NOMO-1 treated with DMSO at 0.1 percent for 48 hours (cell line): ENCODE results near the gene NKX6-2.

Experiments
- DNase-seq: peaks from one replicate; lab custom pipeline; 2025; ENCODE audit not compliant: unreplicated experiment; lab: John Stamatoyannopoulos, UW

The NKX6-2 gene

DNA sequence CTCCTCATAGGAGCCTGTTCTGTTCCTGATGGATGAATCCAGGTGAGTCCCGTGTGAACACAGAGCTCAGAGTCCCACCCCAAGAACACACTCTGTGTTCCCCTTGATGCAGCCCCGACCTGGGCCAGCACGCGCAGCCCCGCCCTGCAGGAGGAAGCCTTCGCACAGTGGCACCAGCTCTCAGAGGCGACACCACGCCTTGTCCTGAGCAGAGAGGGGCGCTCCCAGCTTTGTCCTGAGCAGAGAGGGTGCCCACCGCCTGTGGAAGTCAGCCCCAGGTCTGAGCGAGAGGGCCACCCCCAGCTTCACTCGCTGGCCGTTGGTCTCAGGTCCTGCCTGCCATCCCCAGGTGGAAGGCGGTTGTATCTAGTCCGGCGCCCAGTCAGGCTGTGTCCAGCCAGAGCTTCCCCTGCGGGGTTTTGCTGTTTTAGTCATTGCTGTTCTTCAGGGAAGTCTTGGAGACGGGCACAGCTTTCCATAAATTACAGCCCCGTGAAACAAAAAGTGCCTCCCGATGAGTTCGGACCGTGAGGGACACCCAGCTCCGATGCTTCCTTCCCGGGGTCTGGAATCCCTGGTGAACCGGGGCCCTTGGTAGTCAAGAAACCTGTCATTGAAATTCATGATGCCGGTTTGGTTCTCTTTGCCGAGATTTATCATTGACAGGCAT lies 43.6 kb downstream of the NKX6-2 start:
- no peak for DNase-seq

GRCh38 chr10:132740588-132740987 lies 45.4 kb downstream of the NKX6-2 start:
- DNase-seq, result no peak

- no peak for DNase-seq
Measured at GRCh38 chr10:132739225-132739613, 46.7 kb downstream of the NKX6-2 start.

DNA sequence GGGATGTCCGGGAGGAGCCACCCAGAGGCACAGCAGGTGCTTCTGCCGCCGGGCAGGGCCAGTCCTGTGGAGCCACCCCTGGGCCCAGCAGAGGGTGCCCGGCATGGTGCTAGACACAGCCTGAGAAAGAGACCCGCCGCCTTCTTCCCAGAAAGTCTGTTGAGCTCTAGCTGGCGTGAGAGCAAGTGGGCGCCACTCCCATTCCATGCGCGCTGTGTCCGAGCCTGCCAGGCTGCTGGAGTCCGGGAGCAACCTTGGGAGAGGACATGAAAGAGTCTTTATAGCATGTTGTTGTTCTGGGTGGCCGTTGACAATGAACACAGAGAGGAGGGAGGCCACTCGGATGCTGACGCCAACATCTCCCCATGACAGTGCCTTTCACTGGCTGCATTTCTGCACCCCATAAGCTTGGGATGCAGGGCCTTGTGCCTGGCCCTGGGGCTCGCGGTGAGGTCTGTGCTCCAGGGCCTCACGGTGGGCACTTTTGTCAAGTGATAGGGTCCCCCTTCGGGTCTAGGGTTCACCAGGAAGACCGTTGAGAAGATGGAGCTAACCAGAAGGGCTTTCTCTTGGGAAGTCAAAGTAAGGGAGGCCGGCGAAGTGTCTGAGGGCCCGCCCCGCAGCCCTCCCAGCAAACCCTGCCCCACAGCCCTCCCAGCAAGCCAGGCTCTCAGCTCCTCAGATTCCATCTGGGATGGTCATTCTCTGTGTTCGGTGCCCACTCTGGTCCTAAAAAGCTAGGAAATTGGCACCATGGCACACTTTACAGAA lies 47.3 kb downstream of the NKX6-2 start:
- DNase-seq, result no peak

DNA sequence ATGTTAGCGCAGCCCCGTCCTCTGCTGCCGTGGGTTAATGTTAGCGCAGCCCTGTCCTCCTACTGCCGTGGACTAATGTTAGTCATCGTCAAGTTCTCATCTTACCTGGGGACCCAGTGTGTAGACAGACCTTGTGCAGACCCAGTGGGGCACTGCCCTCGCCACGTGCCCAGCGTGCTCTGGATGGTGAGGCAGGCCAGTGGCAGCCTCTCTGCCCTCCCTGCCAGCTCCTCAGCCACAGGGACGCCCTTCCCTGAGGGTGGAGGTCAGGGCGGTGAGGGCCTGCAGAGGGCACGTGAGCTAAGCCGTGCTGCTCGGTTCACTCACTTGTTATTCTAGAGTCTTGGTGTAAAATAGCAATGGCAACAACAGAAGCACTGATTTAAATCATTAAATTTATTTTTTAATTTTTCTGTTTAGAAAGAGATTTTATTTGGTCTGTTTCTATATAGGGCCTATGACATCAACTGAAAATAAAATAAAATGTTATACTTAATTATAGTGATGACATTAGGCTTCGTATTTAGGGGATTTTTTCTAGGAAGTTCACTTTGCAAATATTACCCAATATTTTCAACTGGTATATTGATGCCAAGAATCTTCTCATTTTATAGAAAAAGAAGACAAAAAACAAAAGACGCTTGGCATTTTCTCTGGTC lies 48.4 kb downstream of the NKX6-2 start:
- DNase-seq, result no peak

DNA sequence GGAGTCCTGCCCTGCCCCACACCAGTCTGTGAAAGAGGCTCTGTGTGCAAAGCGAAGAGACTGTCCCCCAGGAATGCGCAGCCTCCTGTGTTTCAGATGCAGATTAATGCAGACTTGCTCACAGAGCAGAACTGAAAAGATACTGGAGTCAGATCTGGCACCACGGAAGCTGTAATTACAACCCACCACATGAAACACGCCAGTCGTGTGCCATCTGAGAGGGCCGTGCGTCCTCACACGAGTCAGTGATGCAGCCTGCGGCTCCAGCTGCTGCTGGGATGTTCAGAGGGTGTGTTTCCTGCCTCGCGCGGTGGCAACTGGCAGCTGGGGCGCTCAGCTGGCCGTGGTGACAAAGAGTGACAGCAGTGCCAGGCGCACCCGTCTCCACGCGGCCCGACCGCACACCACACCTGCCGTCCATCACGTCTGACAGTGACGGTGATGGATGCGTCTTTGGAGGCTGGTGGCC lies 50.0 kb downstream of the NKX6-2 start:
- DNase-seq, result no peak

- no peak for DNase-seq
Measured at GRCh38 chr10:132735341-132735775, 50.6 kb downstream of the NKX6-2 start.

DNA sequence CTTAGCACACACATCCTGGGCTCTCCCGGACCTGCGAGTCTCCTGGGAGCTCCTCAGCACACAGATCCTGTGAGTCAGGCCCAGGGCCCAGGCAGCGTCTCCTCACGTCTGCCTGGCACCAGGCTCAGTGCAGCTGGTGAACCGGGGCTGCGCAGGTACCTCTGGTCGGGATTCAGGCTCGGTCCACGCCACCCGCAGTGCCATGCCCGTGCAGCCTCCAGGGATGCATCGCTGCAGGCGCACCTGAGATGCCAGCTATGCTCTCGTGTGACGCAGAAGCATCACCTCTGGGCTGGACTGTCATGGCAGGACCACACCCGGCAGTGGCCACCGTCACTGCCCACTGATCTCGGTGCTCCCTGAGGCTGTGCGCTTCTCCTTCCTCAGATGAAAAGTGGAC lies 52.0 kb downstream of the NKX6-2 start:
- DNase-seq, result no peak
